Measurements from ENCODE around the gene RAPGEF1.
"Not testable (repeated sequence)": the region's sequence is repeated elsewhere in the genome, so short reads cannot be mapped to it uniquely, and the experiment has no call there.

Gene RAPGEF1

DNA sequence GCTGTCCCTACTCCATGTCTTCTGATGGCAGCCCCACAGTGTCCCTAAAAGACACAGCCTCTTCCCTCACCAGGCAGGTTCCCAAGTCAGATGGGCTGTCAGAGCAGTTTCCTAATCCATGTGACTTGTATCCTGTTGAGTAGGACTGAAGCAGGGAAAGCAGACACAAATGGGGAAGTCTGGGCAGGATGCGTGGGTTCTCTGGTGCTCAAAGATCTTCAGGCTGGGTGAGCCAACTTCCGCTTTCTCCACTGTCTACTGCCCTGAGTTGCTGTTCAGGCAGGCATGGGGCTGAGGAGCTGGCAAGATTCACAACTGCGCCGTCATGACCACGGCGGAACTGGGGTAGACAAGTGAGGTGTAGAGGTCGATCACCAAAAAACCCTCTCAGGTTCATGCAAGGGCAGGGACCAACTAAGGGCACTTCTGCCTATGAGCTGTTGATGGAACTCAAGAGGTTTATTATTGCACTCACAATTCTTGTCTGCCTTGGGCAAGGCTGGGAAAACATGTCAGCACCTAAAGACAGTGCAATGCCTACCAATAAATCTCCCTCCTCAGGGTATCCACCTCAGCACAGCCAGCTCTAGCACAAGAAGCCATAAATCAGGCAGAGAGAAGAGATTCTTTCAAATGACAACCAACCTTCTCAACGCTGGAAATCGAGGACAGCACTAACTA, 83.4 kb downstream of the RAPGEF1 start:
- Histone ChIP-seq H3K27ac (replicated peaks) (peak overlapping the region; percentile 65), H3K27me3 (ENCODE audit: insufficient read depth, poor library complexity, severe bottlenecking) (no peaks in the 10 kb centered on the region), H3K4me3 (replicated peaks; ENCODE audit: insufficient read depth, low read length) (no peak overlapping the region)
- peak; percentile 96 for TF ChIP-seq POLR2AphosphoS5 (IDR thresholded peaks at IDR 0.05; ENCODE audit: low read depth)
- peak; percentile 99 for TF ChIP-seq SPI1 (IDR thresholded peaks at IDR 0.05; ENCODE audit: borderline replicate concordance, low read depth)
- TF ChIP-seq GABPA (IDR thresholded peaks at IDR 0.05; ENCODE audit: low read depth), result peak; percentile 65
- TF ChIP-seq, protein P1, sequence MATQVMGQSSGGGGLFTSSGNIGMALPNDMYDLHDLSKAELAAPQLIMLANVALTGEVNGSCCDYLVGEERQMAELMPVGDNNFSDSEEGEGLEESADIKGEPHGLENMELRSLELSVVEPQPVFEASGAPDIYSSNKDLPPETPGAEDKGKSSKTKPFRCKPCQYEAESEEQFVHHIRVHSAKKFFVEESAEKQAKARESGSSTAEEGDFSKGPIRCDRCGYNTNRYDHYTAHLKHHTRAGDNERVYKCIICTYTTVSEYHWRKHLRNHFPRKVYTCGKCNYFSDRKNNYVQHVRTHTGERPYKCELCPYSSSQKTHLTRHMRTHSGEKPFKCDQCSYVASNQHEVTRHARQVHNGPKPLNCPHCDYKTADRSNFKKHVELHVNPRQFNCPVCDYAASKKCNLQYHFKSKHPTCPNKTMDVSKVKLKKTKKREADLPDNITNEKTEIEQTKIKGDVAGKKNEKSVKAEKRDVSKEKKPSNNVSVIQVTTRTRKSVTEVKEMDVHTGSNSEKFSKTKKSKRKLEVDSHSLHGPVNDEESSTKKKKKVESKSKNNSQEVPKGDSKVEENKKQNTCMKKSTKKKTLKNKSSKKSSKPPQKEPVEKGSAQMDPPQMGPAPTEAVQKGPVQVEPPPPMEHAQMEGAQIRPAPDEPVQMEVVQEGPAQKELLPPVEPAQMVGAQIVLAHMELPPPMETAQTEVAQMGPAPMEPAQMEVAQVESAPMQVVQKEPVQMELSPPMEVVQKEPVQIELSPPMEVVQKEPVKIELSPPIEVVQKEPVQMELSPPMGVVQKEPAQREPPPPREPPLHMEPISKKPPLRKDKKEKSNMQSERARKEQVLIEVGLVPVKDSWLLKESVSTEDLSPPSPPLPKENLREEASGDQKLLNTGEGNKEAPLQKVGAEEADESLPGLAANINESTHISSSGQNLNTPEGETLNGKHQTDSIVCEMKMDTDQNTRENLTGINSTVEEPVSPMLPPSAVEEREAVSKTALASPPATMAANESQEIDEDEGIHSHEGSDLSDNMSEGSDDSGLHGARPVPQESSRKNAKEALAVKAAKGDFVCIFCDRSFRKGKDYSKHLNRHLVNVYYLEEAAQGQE (IDR thresholded peaks at IDR 0.05; ENCODE audit: insufficient replicate concordance, low read depth), result peak; percentile 46
- TF ChIP-seq, protein P2, sequence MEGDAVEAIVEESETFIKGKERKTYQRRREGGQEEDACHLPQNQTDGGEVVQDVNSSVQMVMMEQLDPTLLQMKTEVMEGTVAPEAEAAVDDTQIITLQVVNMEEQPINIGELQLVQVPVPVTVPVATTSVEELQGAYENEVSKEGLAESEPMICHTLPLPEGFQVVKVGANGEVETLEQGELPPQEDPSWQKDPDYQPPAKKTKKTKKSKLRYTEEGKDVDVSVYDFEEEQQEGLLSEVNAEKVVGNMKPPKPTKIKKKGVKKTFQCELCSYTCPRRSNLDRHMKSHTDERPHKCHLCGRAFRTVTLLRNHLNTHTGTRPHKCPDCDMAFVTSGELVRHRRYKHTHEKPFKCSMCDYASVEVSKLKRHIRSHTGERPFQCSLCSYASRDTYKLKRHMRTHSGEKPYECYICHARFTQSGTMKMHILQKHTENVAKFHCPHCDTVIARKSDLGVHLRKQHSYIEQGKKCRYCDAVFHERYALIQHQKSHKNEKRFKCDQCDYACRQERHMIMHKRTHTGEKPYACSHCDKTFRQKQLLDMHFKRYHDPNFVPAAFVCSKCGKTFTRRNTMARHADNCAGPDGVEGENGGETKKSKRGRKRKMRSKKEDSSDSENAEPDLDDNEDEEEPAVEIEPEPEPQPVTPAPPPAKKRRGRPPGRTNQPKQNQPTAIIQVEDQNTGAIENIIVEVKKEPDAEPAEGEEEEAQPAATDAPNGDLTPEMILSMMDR (IDR thresholded peaks at IDR 0.05; ENCODE audit: insufficient read depth, low read length), result no peak
- peak; percentile 99 for DNase-seq (ENCODE audit: low read depth in 1 of 2, low spot score in 1 of 2)

- H3K27me3 ChIP-seq (ENCODE audit: insufficient read depth, poor library complexity, severe bottlenecking); H3K4me3 ChIP-seq (replicated peaks; ENCODE audit: insufficient read depth, low read length); DNase-seq (ENCODE audit: low read depth in 1 of 2, low spot score in 1 of 2): not testable (repeated sequence)
- peak overlapping the region; percentile 61; the same call in 1 of the 2 replicates for H3K27ac ChIP-seq (replicated peaks)
These were observed 85.5 kb downstream of the RAPGEF1 start for GRCh38 chr9:131654369-131654768.

DNA sequence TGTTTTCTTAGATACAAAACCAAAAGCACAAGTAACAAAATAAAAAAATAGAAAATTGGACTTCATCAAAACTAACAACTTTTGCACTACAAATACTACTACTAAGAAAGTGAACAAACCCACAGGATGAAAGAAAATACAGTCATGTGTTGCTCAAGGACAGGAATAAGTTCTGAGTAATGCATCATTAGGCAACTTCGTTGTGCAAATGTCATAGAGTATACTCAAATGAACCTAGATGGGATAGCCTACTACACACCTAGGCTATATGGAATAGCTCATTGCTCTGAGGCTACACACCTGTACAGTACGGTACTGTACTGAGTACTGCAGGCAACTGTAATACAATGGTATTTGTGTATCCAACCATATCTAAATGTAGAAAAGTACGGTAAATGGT, 88.3 kb downstream of the RAPGEF1 start:
- Histone ChIP-seq H3K4me3 (replicated peaks; ENCODE audit: insufficient read depth, low read length) (no peak overlapping the region), H3K27me3 (ENCODE audit: insufficient read depth, poor library complexity, severe bottlenecking) (no peaks in the 10 kb centered on the region), H3K27ac (replicated peaks) (peak overlapping the region; percentile 51)
- peak in 1 of 2 experiments; percentile 72 for DNase-seq (ENCODE audit: low read depth in 1 of 2, low spot score in 1 of 2)
- no peak for TF ChIP-seq GABPA (IDR thresholded peaks at IDR 0.05; ENCODE audit: low read depth)
- TF ChIP-seq, protein P1 (IDR thresholded peaks at IDR 0.05; ENCODE audit: insufficient replicate concordance, low read depth), result no peak
- TF ChIP-seq, protein P2 (IDR thresholded peaks at IDR 0.05; ENCODE audit: insufficient read depth, low read length), result no peak
- TF ChIP-seq SPI1 (IDR thresholded peaks at IDR 0.05; ENCODE audit: borderline replicate concordance, low read depth), result no peak
- TF ChIP-seq POLR2AphosphoS5 (IDR thresholded peaks at IDR 0.05; ENCODE audit: low read depth), result no peak

DNA sequence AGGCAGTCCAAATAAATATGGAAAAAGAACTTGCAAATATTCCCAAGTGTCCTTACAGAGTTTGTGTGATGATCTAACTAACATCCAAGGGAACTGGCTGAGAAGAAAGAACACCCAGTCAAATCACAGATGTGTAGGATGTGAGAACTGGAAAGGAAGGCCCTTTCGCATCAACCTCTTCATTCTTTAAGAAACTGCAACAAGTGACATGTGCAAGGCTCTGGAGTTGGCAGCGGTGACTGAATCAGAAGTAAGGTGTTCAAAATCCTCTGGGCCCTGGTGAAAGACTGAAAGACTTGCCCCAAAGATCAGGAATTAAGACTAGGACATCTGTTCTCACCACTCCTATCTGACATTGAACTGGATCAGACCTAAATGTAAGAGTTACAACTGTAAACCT, 88.7 kb downstream of the RAPGEF1 start:
- no peak overlapping the region for H3K4me3 ChIP-seq (replicated peaks; ENCODE audit: insufficient read depth, low read length)

More for the DNA sequence above, 88.7 kb downstream of the RAPGEF1 start:
- H3K27ac ChIP-seq (replicated peaks), result peak overlapping the region; percentile 51
- TF ChIP-seq, protein P2 (IDR thresholded peaks at IDR 0.05; ENCODE audit: insufficient read depth, low read length), result no peak
- TF ChIP-seq POLR2AphosphoS5 (IDR thresholded peaks at IDR 0.05; ENCODE audit: low read depth) (no peak), SPI1 (IDR thresholded peaks at IDR 0.05; ENCODE audit: borderline replicate concordance, low read depth) (no peak), GABPA (IDR thresholded peaks at IDR 0.05; ENCODE audit: low read depth) (no peak)
- TF ChIP-seq, protein P1 (IDR thresholded peaks at IDR 0.05; ENCODE audit: insufficient replicate concordance, low read depth), result no peak
- DNase-seq (ENCODE audit: low read depth in 1 of 2, low spot score in 1 of 2), result no peak
- no peaks in the 10 kb centered on the region for H3K27me3 ChIP-seq (ENCODE audit: insufficient read depth, poor library complexity, severe bottlenecking)
